HUES6 (cell line): ENCODE data around the gene ZFP2.
"Not testable (repeated sequence)": the region's sequence is repeated elsewhere in the genome, so short reads cannot be mapped to it uniquely, and the experiment has no call there.

Source experiments
- H3K27ac ChIP-seq: 2 replicates; pipeline ENCODE4 v1.7.0; 2013; ENCODE audit warnings: low read depth, mild to moderate bottlenecking, low read length, inconsistent platforms
- H3K27me3 ChIP-seq: 2 replicates; pipeline ENCODE4 v1.6.1; 2013; ENCODE audit warnings: low read length; ENCODE audit not compliant: control insufficient read depth, insufficient read depth
- H3K36me3 ChIP-seq: 2 replicates; pipeline ENCODE4 v1.6.1; 2013; ENCODE audit warnings: low read length; ENCODE audit not compliant: control insufficient read depth, insufficient read depth
- H3K4me1 ChIP-seq: 2 replicates; pipeline ENCODE4 v1.6.1; 2013; ENCODE audit warnings: low read length; ENCODE audit not compliant: control insufficient read depth, insufficient read depth
- H3K4me3 ChIP-seq: 2 replicates; pipeline ENCODE4 v1.5.1; 2013; ENCODE audit warnings: low read depth, low read length
- H3K9ac ChIP-seq: one replicate; pipeline ENCODE4 v1.6.1; 2013; ENCODE audit warnings: mild to moderate bottlenecking, low read length
- H3K9me3 ChIP-seq: 2 replicates; pipeline ENCODE4 v1.6.1; 2013; ENCODE audit warnings: low read depth, low read length; ENCODE audit not compliant: control insufficient read depth, insufficient read depth

ZFP2 gene

DNA sequence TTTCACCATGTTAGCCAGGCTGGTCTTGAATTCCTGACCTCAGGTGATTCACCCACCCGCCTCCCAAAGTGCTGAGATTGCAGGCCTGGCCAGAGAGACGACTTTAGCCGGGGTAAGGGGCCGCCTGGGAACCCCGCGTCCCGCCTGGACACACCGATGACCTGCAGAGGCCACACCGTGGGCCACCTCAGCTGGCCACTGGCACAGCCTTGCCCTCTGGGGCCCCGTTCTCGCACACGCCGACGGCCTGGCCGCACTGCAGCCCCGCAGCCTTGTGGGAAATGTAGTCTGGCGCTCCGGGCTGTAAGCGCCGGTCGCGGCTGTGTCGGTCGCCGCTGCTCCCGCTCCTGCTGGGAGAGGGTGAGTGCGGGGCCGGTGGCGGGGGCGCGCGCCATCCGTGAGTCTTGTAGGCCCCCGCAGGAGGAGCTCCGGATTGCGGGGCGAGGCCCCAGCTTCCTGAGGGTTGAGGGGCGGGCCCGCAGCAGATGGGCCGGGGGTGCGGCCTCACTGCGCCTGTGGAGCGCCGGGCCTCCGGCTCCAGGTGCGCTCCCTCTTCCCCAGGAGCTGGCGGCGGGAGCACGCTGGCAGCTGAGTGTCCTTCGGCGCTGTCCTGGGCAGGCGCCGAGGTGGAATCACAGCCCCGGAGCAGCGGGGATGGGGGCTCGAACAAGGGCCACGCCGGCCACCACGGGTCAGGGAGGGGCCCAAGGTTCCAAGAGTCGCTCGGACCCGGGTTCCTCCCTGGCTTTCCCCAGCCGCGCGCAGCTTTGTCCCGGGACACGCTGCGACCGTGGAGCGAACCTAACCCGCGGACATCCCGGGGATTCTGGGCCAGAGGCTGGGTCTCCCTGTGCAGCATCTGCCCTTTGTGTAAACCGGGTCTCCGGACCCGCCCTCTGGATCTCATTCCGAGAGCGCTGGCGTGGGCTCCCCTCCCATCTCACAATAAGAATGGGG lies at the start of gene ZFP2:
Gene ZFP2, plus strand, starts transcription at position 299 of the 957 bp plus-strand sequence. CDS start 35,401 bp downstream, outside the sequence.
- Histone ChIP-seq H3K9ac (peak within 1 kb of the TSS; percentile 54), H3K4me3 (peak within 1 kb of the TSS; percentile 74), H3K36me3 (no peaks in the 10 kb centered on the region), H3K27me3 (no peaks in the 10 kb centered on the region), H3K4me1 (no peaks in the 10 kb centered on the region), H3K27ac (peak within 1 kb of the TSS; percentile 81; the same call in 1 of the 2 replicates), H3K9me3 (peaks cover 22% of the 10 kb centered on the region)

DNA sequence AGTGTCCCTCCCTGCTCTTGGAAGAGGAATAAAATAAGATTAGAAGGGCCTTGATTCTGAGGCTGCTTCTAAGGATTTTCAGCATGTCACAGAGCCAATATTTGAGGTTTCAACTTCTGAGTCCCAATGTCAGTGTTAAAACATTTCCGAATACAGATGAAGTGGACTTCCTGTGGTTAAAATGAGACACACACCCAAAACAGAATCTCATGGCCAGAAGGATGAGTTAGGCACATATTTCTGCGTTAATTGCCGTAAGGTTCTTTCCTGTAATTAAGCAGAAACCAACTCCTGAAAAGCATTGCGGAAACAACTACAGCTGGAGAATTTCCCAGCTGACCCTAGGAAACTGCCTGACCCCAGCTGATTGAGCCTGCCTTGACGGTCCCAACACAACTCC lies 46.4 kb upstream of the ZFP2 start:
- Histone ChIP-seq H3K9me3 (peaks cover 9% of the 10 kb centered on the region; the same call in 1 of the 2 replicates), H3K36me3 (no peaks in the 10 kb centered on the region), H3K4me1 (no peaks in the 10 kb centered on the region), H3K27me3 (no peaks in the 10 kb centered on the region), H3K9ac (no peak overlapping the region), H3K4me3 (no peak overlapping the region), H3K27ac (no peak overlapping the region)

DNA sequence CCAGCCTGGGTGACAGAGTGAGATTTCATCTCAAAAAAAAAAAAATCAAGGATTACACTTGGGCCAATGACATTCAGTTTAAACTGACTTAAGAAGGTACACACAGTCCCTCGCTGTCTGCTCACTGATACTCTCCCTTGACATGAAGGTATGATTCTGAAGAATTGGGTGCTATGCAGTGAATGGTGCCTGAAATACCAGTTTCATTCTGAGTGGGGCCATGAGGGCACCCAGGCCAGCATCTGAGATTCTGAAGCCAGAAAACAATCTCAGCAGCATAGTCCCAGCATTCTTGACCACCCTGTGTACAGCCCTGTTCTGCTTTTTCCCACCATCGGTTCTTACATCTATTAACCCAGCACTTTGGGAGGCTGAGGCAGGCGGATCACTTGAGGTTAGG lies 43.8 kb upstream of the ZFP2 start:
- no peak overlapping the region for H3K27ac ChIP-seq
- peaks cover 8% of the 10 kb centered on the region; the same call in 1 of the 2 replicates for H3K9me3 ChIP-seq
- no peaks in the 10 kb centered on the region for H3K36me3 ChIP-seq
- H3K9ac ChIP-seq: no peak overlapping the region
- no peaks in the 10 kb centered on the region for H3K27me3 ChIP-seq
- H3K4me3 ChIP-seq: no peak overlapping the region
- no peaks in the 10 kb centered on the region for H3K4me1 ChIP-seq

DNA sequence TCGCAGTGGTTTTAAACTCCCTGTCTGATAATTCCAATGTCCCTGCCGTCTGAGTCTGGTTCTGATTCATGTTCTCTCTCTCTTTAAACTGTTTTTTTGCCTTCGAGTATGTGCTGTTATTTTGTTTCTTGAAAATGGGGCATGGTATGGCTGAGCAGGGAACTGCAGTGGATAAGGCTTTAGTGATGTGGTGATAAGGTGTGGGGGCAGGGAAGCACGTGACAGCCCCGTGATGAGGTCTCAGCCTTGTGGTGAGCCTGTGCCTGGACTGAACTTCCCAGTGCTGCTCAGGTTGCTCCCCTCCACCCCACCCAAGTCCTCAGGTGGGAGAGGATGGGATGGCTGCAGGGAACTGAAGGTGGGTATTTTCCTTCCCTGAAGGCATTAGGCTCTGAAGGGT lies 41.4 kb upstream of the ZFP2 start:
- Histone ChIP-seq H3K27ac (no peak overlapping the region), H3K4me1 (no peaks in the 10 kb centered on the region), H3K4me3 (no peak overlapping the region), H3K9me3 (peaks cover 4% of the 10 kb centered on the region; the same call in 1 of the 2 replicates), H3K27me3 (no peaks in the 10 kb centered on the region), H3K9ac (no peak overlapping the region), H3K36me3 (no peaks in the 10 kb centered on the region)

DNA sequence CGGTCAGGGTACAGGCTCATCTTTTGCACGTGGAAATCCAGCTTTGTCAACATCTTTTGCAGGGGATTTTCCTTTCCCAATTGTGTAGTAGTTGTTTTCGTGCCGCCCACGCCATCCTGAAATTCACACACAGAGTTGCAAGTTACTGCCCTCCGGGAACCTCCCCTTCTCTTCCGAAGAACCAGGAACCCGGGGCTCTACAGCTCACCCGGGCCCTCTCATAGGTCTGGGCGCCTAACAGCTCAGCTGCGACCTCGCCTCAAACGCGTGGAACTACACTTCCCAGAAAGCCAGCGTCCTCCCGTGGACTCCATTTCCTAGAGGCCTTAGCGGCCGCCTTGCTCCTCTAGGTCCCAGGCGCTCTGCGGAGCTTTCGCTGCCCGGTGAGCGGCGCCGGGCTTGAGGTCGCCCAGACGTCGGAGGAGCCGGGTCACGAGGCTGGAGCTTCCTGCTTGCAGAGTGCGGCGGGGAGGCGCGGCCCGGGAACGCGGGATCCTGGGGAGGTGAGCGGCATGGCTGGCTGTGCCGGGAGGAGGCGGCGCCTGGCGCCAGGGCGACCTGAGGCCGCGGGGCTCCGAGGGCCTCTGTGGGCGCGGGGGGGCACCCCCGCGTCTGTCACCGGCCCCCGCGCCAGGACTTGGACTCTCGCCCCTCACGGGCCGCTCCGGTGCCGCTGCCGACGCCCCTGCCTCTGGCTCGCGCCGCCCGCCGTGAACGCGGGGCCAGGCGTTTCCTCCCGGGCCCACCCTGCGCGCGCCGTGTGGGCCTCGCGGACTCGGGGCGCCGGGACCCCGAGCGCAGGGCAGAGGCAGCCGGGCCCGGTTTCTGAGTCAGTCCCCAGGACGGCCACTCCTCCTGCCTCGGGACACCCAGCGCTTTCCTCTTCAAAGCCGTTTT lies 35.8 kb upstream of the ZFP2 start, which contains the start of gene ZNF354B:
Gene ZNF354B, plus strand, starts transcription at position 329 of the 897 bp plus-strand sequence. CDS start 1,095 bp downstream, outside the sequence.
- H3K27me3 ChIP-seq: no peaks in the 10 kb centered on the region
- peak within 1 kb of the TSS; percentile 61 for H3K4me3 ChIP-seq
- no peaks in the 10 kb centered on the region for H3K4me1 ChIP-seq
- H3K9ac ChIP-seq: peak within 1 kb of the TSS; percentile 75
- H3K36me3 ChIP-seq: peaks cover 23% of the 10 kb centered on the region
- H3K27ac ChIP-seq: no peak within 1 kb of the TSS
- no peaks in the 10 kb centered on the region; the same call in 1 of the 2 replicates for H3K9me3 ChIP-seq

DNA sequence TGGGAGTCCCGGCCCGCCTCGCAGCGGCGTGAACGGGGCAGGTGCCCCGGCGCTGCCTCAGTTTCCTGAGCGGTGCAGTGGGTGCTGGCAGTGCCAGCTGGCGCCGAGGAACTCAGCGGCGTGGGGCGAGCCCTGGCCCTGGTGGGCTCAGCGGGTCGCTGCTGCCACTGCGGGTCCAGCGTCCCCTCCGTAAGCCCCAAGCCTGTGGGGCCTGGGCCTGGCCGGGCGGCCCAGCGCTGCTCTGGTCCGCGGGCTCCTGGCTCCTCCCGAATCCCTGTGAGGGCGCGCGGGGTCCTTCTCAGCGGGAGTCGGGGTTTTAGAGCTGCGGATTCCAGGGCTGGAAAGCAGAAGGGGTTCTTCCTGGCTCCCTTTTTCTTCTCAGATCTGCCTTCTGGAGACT lies 35.1 kb upstream of the ZFP2 start:
- not testable (repeated sequence) for H3K4me1 ChIP-seq, H3K27me3 ChIP-seq, H3K9me3 ChIP-seq, H3K27ac ChIP-seq
- Histone ChIP-seq H3K36me3 (peaks cover 31% of the 10 kb centered on the region), H3K4me3 (peak overlapping the region; percentile 61), H3K9ac (peak overlapping the region; percentile 75)

DNA sequence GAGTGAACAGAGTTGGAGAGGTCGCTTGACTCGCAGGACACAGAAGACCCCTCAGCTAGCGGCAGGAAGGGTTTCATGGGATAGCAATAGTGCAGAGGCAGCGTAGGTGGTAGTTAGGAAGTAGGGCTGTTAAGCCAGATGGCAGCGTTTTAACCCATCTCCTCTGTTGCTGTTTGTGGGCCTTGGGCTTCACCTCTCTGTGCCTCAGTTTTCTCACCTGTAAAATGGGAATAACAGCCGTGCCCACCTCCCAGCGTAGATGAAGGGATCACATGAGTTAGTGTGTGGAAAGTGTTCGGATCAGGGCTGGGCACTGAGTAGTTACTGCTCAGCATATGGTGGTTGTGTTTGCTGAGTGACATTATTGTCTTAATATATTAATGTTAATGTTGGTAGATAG lies 34.1 kb upstream of the ZFP2 start:
- Histone ChIP-seq H3K9me3 (no peaks in the 10 kb centered on the region; the same call in 1 of the 2 replicates), H3K27me3 (no peaks in the 10 kb centered on the region), H3K27ac (no peak overlapping the region), H3K9ac (no peak overlapping the region), H3K36me3 (peaks cover 41% of the 10 kb centered on the region), H3K4me1 (no peaks in the 10 kb centered on the region), H3K4me3 (no peak overlapping the region)

DNA sequence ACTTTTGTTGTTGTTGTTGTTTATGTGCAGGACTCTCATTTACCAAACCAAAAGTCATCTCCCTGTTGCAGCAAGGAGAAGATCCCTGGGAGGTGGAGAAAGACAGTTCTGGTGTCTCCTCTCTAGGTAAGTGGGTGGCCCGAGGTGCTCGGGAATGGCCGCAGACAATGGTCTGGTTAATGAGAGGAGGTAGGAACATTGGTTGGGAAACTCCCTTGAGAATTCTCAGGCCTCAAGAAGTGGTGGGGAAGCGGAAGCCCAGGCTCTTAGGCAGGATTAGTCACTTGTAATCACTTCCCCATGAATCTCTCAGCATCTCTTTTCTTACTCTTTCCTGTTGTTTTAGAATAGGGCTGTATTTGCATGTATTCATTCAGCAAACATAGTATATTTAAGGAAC lies 28.8 kb upstream of the ZFP2 start:
- H3K9me3 ChIP-seq: peaks cover 11% of the 10 kb centered on the region; the same call in 1 of the 2 replicates
- H3K27ac ChIP-seq: no peak overlapping the region
- H3K27me3 ChIP-seq: no peaks in the 10 kb centered on the region
- H3K4me1 ChIP-seq: no peaks in the 10 kb centered on the region
- no peak overlapping the region for H3K4me3 ChIP-seq
- H3K36me3 ChIP-seq: peaks cover 83% of the 10 kb centered on the region
- no peak overlapping the region for H3K9ac ChIP-seq

DNA sequence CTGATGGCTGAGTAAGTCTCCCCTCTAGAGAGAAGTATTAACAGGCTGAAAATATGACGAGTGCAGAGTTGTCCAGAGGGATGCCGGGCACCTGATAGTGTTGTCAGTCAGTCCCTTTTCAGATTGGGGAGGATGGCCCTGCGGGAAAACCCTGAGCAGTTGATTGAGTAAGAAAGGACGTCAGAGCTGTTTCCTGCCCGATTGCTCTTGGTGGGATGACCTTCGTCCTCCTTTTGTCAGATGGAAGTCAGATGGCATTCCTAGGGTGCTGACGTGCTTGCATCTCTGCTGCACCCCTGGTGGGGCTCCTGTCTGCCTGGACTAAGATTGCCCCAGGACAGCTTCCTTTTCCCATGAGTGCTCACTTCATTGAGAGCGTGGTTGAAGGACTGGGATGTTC lies 26.1 kb upstream of the ZFP2 start:
- Histone ChIP-seq H3K4me1 (no peaks in the 10 kb centered on the region), H3K4me3 (no peak overlapping the region), H3K36me3 (peaks cover 86% of the 10 kb centered on the region), H3K27ac (no peak overlapping the region), H3K9me3 (peaks cover 29% of the 10 kb centered on the region; the same call in 1 of the 2 replicates), H3K9ac (no peak overlapping the region), H3K27me3 (no peaks in the 10 kb centered on the region)

DNA sequence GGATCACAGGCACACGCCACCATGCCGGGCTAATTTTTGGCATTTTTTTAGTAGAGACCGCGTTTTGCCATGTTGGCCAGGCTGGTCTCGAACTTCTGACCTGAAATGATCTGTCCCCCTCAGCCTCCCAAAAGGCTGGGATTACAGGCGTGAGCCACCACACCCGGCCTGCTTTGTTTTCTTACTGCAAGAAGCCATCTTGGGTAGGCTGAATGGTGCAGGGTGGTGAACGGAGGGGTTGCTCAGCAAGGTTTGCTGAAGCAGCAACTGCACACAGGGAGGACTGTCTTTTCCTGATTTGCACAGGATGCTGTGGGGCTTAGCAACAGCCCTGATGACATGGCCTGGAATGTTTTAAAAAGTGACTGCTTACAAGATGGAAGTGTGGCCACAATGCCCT lies 25.3 kb upstream of the ZFP2 start:
- H3K9ac ChIP-seq: no peak overlapping the region
- no peak overlapping the region for H3K27ac ChIP-seq
- no peaks in the 10 kb centered on the region for H3K27me3 ChIP-seq
- peaks cover 36% of the 10 kb centered on the region for H3K9me3 ChIP-seq
- no peak overlapping the region for H3K4me3 ChIP-seq
- no peaks in the 10 kb centered on the region for H3K4me1 ChIP-seq
- peaks cover 88% of the 10 kb centered on the region for H3K36me3 ChIP-seq
